ENCODE data around the gene ARHGAP45. TPM values are rescaled to one million over a fixed set of nuclear protein-coding genes. Genes with fewer than 3 reads are reported as not detected.

The ARHGAP45 gene
- total and polyA plus RNA-seq, 2 of the 8 experiments (the other 6 are each of a cell fraction or from before 2014, with no cell fraction given): 31.4 to 41.8 TPM

- FAIRE-seq (no peak), DNase-seq (ENCODE audit: low read depth in 1 of 2, low spot score in 2 of 2) (no peak)
- Histone ChIP-seq H3K4me3 (ENCODE audit: extremely low read depth in 1 of 4, insufficient read depth in 2 of 4, low read depth in 3 of 4, low read length in 4 of 4) (no peak overlapping the region), H2BK15ac (ENCODE audit: low read length) (no peak overlapping the region), H3K4ac (replicated peaks; ENCODE audit: insufficient read length, low read depth, low read length) (no peak overlapping the region), H4K8ac (ENCODE audit: extremely low read depth, insufficient read depth, low read length) (no peak overlapping the region), H2BK20ac (ENCODE audit: low read length) (no peak overlapping the region), H3K23ac (ENCODE audit: insufficient read length) (no peak overlapping the region), H4K91ac (replicated peaks; ENCODE audit: insufficient read length, low read length) (no peak overlapping the region), H2BK12ac (ENCODE audit: low read depth, low read length) (no peak overlapping the region), H3K14ac (ENCODE audit: insufficient read length) (no peak overlapping the region), H3K79me1 (ENCODE audit: low read depth, low read length) (no peaks in the 10 kb centered on the region), H3K27me3 (replicated peaks in 1 of 4; ENCODE audit: control insufficient read depth in 3 of 4, extremely low read depth in 1 of 4, insufficient read depth in 3 of 4, low read length in 3 of 4) (no peaks in the 10 kb centered on the region; a peak in 1 of 7 replicates), H4K20me1 (replicated peaks in 1 of 2; ENCODE audit: control insufficient read depth in 1 of 2, insufficient read depth in 2 of 2, low read length in 2 of 2) (peaks cover 0 to 2% of the 10 kb centered on the region in 2 experiments), H2BK5ac (ENCODE audit: low read depth, low read length) (no peak overlapping the region), H3K79me2 (ENCODE audit: control insufficient read depth in 1 of 2, insufficient read depth in 2 of 2, low read length in 2 of 2) (no peaks in the 10 kb centered on the region), H3K56ac (replicated peaks; ENCODE audit: insufficient read length, low read depth, low read length) (no peak overlapping the region), H2AK5ac (ENCODE audit: low read depth, low read length) (no peak overlapping the region), H3K36me3 (ENCODE audit: control insufficient read depth in 2 of 4, insufficient read depth in 4 of 4, low read length in 3 of 4) (peaks cover 0 to 49% (median 14%) of the 10 kb centered on the region in 4 experiments; a peak in 6 of 8 replicates), H3K4me2 (ENCODE audit: insufficient read depth in 1 of 2, low read depth in 2 of 2, low read length in 2 of 2) (no peak overlapping the region), H2BK120ac (replicated peaks; ENCODE audit: low read depth, low read length) (no peak overlapping the region), H3K9me3 (ENCODE audit: insufficient read depth in 2 of 2, low read depth in 1 of 2, low read length in 1 of 2) (peaks cover 38 to 57% of the 10 kb centered on the region in 2 experiments), H3K23me2 (ENCODE audit: low read depth, low read length) (peaks cover 3% of the 10 kb centered on the region; the same call in 1 of the 2 replicates), H2AFZ (ENCODE audit: low read length) (no peak overlapping the region), H3K4me1 (replicated peaks in 1 of 4; ENCODE audit: control insufficient read depth in 3 of 4, insufficient read depth in 4 of 4, low read length in 3 of 4) (peaks cover 0 to 2% (median 0%) of the 10 kb centered on the region in 4 experiments; a peak in 1 of 7 replicates), H3K27ac (ENCODE audit: low read depth, low read length) (no peak overlapping the region), H3K9ac (replicated peaks in 1 of 4; ENCODE audit: extremely low read depth in 1 of 4, low read depth in 3 of 4, low read length in 3 of 4) (no peak overlapping the region), H4K5ac (ENCODE audit: insufficient read length, low read depth, low read length) (no peak overlapping the region), H3K18ac (ENCODE audit: extremely low read depth, low read length) (no peak overlapping the region)
- WGBS, 2 experiments (ENCODE audit: extremely low coverage in 1 of 2, insufficient coverage in 1 of 2, insufficient read length in 1 of 2, insufficient replicate concordance in 2 of 2, low coverage in 1 of 2, low lambda C conversion rate in 2 of 2, missing lambda C conversion rate in 1 of 2): 81% methylated on average over 3 of the region's 3 CpGs; no CpG with 5 or more reads in 1 of the 2 experiments
- ChIA-PET CTCF (ENCODE audit: partially characterized antibody) (interaction anchor here (0.6 to 2.4 kb wide), 5 partner anchors 8 to 287 kb away, joined by 3 to 10 read pairs (median 5); partner anchors contain the start of gene ARHGAP45), POLR2A (ENCODE audit: partially characterized antibody) (interaction anchor here (1.0 to 3.0 kb wide), 6 partner anchors 9 to 29 kb away, joined by 3 to 12 read pairs (median 6); partner anchors contain the start of genes ABCA7 and ARHGAP45)
- TF ChIP-seq RAD21 (IDR thresholded peaks at IDR 0.05 in 1 of 2, conservative IDR thresholded peaks at IDR 0.05 in 1 of 2; ENCODE audit: low read depth in 2 of 2, low read length in 2 of 2) (no peak), CBX5 (IDR thresholded peaks at IDR 0.05; ENCODE audit: low read depth, low read length) (0 out of 2 replicates have a peak, but pooled peaks have one; percentile 89)
Observed at GRCh38 chr19:1057176-1057855, 9.7 kb upstream of the ARHGAP45 start.
